WTC11 (cell line): ENCODE measurements around the gene SERPINF2. TPM values are rescaled to one million over a fixed set of nuclear protein-coding genes. Genes with fewer than 3 reads are reported as not detected.
A peak's percentile ranks its signal among the peaks of the same experiment; 100 is the strongest.

Source experiments
- ATAC-seq: fragments of 200-7000 bp; cut with Tn5 transposase; 2 replicates; pipeline ENCODE4 v1.10.0; 2021; ENCODE audit warnings: mild to moderate bottlenecking, moderate library complexity
- CTCF ChIA-PET: fragments of 300-600 bp; sonication (Branson Sonifier 250); formaldehyde crosslinking; loops from one replicate; lab custom pipeline; 2021; ENCODE audit warnings: antibody characterized with exemption; lab: Charles Lee
- POLR2A ChIA-PET: fragments of 350-600 bp; sonication (Branson Sonifier 250); formaldehyde crosslinking; loops from one replicate; lab custom pipeline; 2021; ENCODE audit warnings: antibody characterized with exemption; lab: Charles Lee
- DNase-seq: peaks from one replicate; pipeline ENCODE4 v3.0.0; 2021; ENCODE audit warnings: low spot score
- H3K27ac Mint-ChIP-seq: 2 replicates; pipeline ENCODE4 v1.8.0; 2021; ENCODE audit warnings: mixed read lengths
- H3K27me3 Mint-ChIP-seq: 2 replicates; pipeline ENCODE4 v1.8.0; 2021; ENCODE audit warnings: low read depth, mild to moderate bottlenecking, moderate library complexity, mixed read lengths
- H3K36me3 Mint-ChIP-seq: 2 replicates; pipeline ENCODE4 v1.8.0; 2021; ENCODE audit warnings: mixed read lengths
- H3K4me1 Mint-ChIP-seq: 2 replicates; pipeline ENCODE4 v1.8.0; 2022; ENCODE audit warnings: mixed read lengths
- H3K4me3 Mint-ChIP-seq: 2 replicates; pipeline ENCODE4 v1.8.0; 2021; ENCODE audit warnings: mild to moderate bottlenecking, moderate library complexity, mixed read lengths
- H3K9me3 Mint-ChIP-seq: 2 replicates; pipeline ENCODE4 v1.8.0; 2021; ENCODE audit warnings: mixed read lengths
- ATF1 ChIP-seq: sonication (generic); formaldehyde crosslinking; IDR thresholded peaks from 2 replicates; pipeline ENCODE4 v1.8.1; 2023; ENCODE audit warnings: mild to moderate bottlenecking, moderate library complexity, missing genetic modification reagents
- ATF3 ChIP-seq: sonication (generic); formaldehyde crosslinking; conservative IDR thresholded peaks from 2 replicates; pipeline ENCODE4 v1.8.1; 2022; ENCODE audit warnings: mild to moderate bottlenecking, missing genetic modification reagents
- EMX1 ChIP-seq: fragments of 250-450 bp; sonication (Bioruptor Pico); IDR thresholded peaks from 2 replicates; pipeline ENCODE4 v1.8.0; 2021; ENCODE audit warnings: mild to moderate bottlenecking
- ESRRA ChIP-seq: sonication (generic); formaldehyde crosslinking; IDR thresholded peaks from 2 replicates; pipeline ENCODE4 v1.8.1; 2022; ENCODE audit warnings: mild to moderate bottlenecking, missing genetic modification reagents, borderline replicate concordance
- KAT7 ChIP-seq: sonication (generic); formaldehyde crosslinking; IDR thresholded peaks from 2 replicates; pipeline ENCODE4 v1.8.1; 2023; ENCODE audit warnings: missing genetic modification reagents, mild to moderate bottlenecking, borderline replicate concordance
- MYBL2 ChIP-seq: sonication (generic); formaldehyde crosslinking; IDR thresholded peaks from 2 replicates; pipeline ENCODE4 v1.8.1; 2023; ENCODE audit warnings: mild to moderate bottlenecking, moderate library complexity, missing genetic modification reagents
- NFYB ChIP-seq: sonication (generic); formaldehyde crosslinking; conservative IDR thresholded peaks from 2 replicates; pipeline ENCODE4 v1.8.0; 2022; ENCODE audit warnings: low read depth, missing genetic modification reagents
- NR3C1 ChIP-seq: sonication (generic); formaldehyde crosslinking; conservative IDR thresholded peaks from 2 replicates; pipeline ENCODE4 v1.8.1; 2023; ENCODE audit warnings: low read depth, mild to moderate bottlenecking, missing genetic modification reagents
- RORB ChIP-seq: fragments of 250-450 bp; sonication (Bioruptor Pico); IDR thresholded peaks from 2 replicates; pipeline ENCODE4 v1.9.0; 2021; ENCODE audit warnings: mild to moderate bottlenecking
- SMAD4 ChIP-seq: sonication (generic); formaldehyde crosslinking; IDR thresholded peaks from 2 replicates; pipeline ENCODE4 v1.8.0; 2022; ENCODE audit warnings: mild to moderate bottlenecking, missing genetic modification reagents
- SOX15 ChIP-seq: fragments of 250-450 bp; sonication (Bioruptor Pico); IDR thresholded peaks from 2 replicates; pipeline ENCODE4 v1.9.0; 2021; ENCODE audit warnings: mild to moderate bottlenecking
- TCF7 ChIP-seq: sonication (generic); formaldehyde crosslinking; IDR thresholded peaks from 2 replicates; pipeline ENCODE4 v1.8.0; 2022; ENCODE audit warnings: mild to moderate bottlenecking, low read depth, missing genetic modification reagents, moderate library complexity
- TEAD4 ChIP-seq: sonication (generic); formaldehyde crosslinking; IDR thresholded peaks from 2 replicates; pipeline ENCODE4 v1.8.0; 2022; ENCODE audit warnings: mild to moderate bottlenecking, missing genetic modification reagents
- ZBTB21 ChIP-seq: sonication (generic); formaldehyde crosslinking; IDR thresholded peaks from 2 replicates; pipeline ENCODE4 v1.8.1; 2023; ENCODE audit warnings: mild to moderate bottlenecking, missing genetic modification reagents, borderline replicate concordance
- ZNF263 ChIP-seq: sonication (generic); formaldehyde crosslinking; IDR thresholded peaks from 2 replicates; pipeline ENCODE4 v1.8.1; 2022; ENCODE audit warnings: low read depth, mild to moderate bottlenecking, moderate library complexity, missing genetic modification reagents
- ZNF532 ChIP-seq: fragments of 250-450 bp; sonication (Bioruptor Pico); IDR thresholded peaks from 2 replicates; pipeline ENCODE4 v1.9.0; 2021; ENCODE audit warnings: mild to moderate bottlenecking, borderline replicate concordance
- total RNA-seq: library from RNA; stranded (reverse); gene quantifications from 3 replicates; pipeline ENCODE4 v1.2.3, GENCODE V29; 2021
- TF ChIP-seq, protein P1 (sequence below): sonication (generic); formaldehyde crosslinking; IDR thresholded peaks from 2 replicates; pipeline ENCODE4 v1.8.1; 2022; ENCODE audit warnings: low read depth, mild to moderate bottlenecking, moderate library complexity, missing genetic modification reagents, borderline replicate concordance

Gene SERPINF2
- total RNA-seq, 1 experiment from 2014 or later: 1.6 TPM

DNA sequence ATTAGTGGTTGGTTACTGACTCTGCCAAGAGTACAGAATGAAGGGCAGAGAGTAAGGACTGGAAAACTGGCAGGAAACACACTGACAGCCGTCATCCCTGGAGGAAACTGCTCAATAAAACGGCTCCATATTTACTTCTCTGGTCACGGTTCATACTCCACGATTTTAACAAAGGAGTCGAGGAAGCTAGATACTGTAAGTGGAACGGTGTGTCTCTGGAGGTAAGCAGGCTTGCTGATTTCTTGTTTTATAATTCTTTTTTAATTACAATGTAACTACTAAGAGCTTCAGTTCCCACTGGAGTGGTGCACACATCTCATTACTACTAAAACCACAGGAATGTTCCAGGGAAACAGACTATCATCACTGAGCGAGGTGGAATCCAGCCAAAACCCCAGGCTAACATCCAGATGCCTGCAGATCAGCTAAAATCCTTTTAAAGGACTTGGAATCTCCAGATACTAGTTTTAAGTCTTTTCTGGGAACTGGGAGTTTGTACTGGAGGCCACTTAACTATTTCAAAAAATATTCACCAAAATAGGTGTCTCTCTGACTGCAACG is 37.0 kb downstream of the SERPINF2 start:
- no peak for ATAC-seq
- Mint-ChIP-seq H3K9me3 (no peaks in the 10 kb centered on the region), H3K36me3 (peaks cover 57% of the 10 kb centered on the region), H3K4me3 (no peak overlapping the region), H3K27ac (no peak overlapping the region; the same call in 1 of the 2 replicates), H3K27me3 (no peaks in the 10 kb centered on the region), H3K4me1 (no peaks in the 10 kb centered on the region)
- POLR2A ChIA-PET: no interaction called here
- CTCF ChIA-PET: interaction anchor here (1.0 kb wide), 2 partner anchors 63 to 131 kb away, joined by 3 read pairs; partner anchors contain the start of gene RILP
- TF ChIP-seq TCF7 (CRISPR knock-in tag): no peak
- TF ChIP-seq SMAD4 (CRISPR knock-in tag): no peak
- TF ChIP-seq NR3C1 (CRISPR knock-in tag): no peak
- no peak for TF ChIP-seq SOX15 (CRISPR knock-in tag)
- TF ChIP-seq, protein P1, sequence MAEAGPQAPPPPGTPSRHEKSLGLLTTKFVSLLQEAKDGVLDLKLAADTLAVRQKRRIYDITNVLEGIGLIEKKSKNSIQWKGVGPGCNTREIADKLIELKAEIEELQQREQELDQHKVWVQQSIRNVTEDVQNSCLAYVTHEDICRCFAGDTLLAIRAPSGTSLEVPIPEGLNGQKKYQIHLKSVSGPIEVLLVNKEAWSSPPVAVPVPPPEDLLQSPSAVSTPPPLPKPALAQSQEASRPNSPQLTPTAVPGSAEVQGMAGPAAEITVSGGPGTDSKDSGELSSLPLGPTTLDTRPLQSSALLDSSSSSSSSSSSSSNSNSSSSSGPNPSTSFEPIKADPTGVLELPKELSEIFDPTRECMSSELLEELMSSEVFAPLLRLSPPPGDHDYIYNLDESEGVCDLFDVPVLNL: no peak
- no peak for TF ChIP-seq ZNF532 (CRISPR knock-in tag)
- TF ChIP-seq EMX1 (CRISPR knock-in tag): no peak
- no peak for TF ChIP-seq NFYB (CRISPR knock-in tag)
- TF ChIP-seq ATF1 (CRISPR knock-in tag): no peak
- no peak for TF ChIP-seq ATF3 (CRISPR knock-in tag)
- no peak for TF ChIP-seq ZNF263 (CRISPR knock-in tag)
- TF ChIP-seq MYBL2 (CRISPR knock-in tag): no peak
- TF ChIP-seq RORB (CRISPR knock-in tag): no peak
- DNase-seq: no peak

DNA sequence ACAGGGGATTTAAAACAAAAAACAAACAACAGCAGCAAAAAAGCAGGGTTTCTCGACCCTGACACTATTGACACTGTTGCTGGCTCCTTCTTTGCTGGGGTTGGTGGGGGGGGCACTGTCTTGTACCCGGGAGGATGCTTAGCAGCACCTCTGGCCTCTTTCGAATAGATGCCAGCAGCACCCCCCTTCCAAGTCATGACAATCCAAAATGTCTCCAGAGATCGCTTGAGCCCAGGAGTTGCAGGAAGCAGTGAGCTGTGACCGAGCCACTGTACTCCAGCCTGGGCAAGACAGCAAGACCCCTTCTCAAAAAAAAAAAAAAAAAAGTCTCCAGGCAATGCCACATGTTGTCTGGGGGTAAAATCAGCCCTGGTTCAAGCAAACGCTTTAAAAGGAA is 39.5 kb downstream of the SERPINF2 start:
- no peak for DNase-seq
- ATAC-seq: no peak
- no peak for TF ChIP-seq ZNF263 (CRISPR knock-in tag)
- no peak for TF ChIP-seq TEAD4 (CRISPR knock-in tag)
- TF ChIP-seq, all 79 proteins: peak for 0
- Mint-ChIP-seq H3K36me3 (peaks cover 60% of the 10 kb centered on the region), H3K9me3 (no peaks in the 10 kb centered on the region), H3K4me1 (no peaks in the 10 kb centered on the region), H3K27me3 (no peaks in the 10 kb centered on the region), H3K4me3 (no peak overlapping the region), H3K27ac (no peak overlapping the region)
- CTCF ChIA-PET: interaction anchor here (1.2 to 4.2 kb wide), 3 partner anchors 12 to 67 kb away, joined by 3 to 64 read pairs (median 60); no protein-coding TSS in a partner anchor
- POLR2A ChIA-PET: interaction anchor here (0.6 kb wide), 1 partner anchor 81 kb away, joined by 5 read pairs; no protein-coding TSS in a partner anchor

GRCh38 chr17:1783271-1783670 is 40.6 kb downstream of the SERPINF2 start:
- H3K27me3 Mint-ChIP-seq: no peaks in the 10 kb centered on the region
- ChIA-PET POLR2A (interaction anchor here (1.0 to 1.3 kb wide), 3 partner anchors 13 to 70 kb away, joined by 4 to 10 read pairs (median 4); no protein-coding TSS in a partner anchor), CTCF (interaction anchor here (0.6 to 4.2 kb wide), 18 partner anchors 10 to 134 kb away, joined by 3 to 64 read pairs (median 6); partner anchors contain the start of genes RILP, RPA1, SERPINF1 and SMYD4)
- no peaks in the 10 kb centered on the region for H3K9me3 Mint-ChIP-seq
- TF ChIP-seq KAT7 (CRISPR knock-in tag): no peak
- no peak for TF ChIP-seq ZBTB21 (CRISPR knock-in tag)
- TF ChIP-seq ESRRA: no peak
- H3K27ac Mint-ChIP-seq: peak overlapping the region; percentile 69
- peaks cover 61% of the 10 kb centered on the region for H3K36me3 Mint-ChIP-seq
- ATAC-seq: no peak
- no peak for DNase-seq
- H3K4me1 Mint-ChIP-seq: no peaks in the 10 kb centered on the region
- no peak overlapping the region for H3K4me3 Mint-ChIP-seq
